HG03378 (cell line): Measurements from ENCODE around the gene SMYD1.

ENCODE experiments used
- ATAC-seq: cut with Tn5 transposase; IDR thresholded peaks from one replicate; pipeline ENCODE4 v1.9.1; 2021; ENCODE audit warnings: mild to moderate bottlenecking, moderate library complexity; ENCODE audit not compliant: unreplicated experiment

Gene SMYD1

DNA sequence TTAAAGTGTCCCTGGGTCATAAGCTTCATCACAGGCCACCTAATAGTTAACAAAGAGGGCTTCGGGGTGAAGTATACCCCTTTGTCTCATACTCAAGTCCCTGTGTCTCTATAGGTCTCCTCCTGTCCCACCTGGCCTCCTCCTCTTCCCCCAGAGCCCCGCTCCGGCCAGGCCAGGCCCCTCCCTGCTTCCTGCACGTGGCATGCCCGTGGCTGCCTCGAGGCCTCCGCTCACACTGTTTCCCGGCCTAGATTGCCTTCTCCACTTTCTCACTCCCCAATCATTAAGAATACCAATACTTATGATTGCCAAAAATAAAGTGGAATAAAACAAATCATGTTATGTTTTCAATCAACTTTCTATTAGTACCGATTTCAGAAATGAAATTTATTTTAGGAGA, 18.8 kb downstream of the SMYD1 start:
- no peak for ATAC-seq

DNA sequence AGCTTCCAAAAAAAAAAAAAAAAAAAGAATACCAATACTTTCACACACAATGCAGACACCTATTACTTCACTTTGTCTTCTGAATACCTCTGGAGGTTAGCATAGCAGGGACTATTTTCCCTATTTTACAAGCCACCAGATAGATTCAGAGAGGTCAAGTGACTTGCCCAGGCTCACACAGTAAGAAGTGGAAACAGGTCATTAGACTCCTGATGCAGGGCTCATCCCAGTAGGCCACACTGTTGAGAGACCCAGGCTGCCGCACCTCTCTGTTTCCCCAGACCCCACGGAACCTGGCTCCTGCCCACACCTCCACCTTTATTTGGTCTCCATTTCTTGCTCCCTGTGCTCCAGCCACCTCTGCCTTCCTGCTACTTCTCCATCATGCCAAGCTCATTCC, 19.4 kb downstream of the SMYD1 start:
- ATAC-seq: no peak

DNA sequence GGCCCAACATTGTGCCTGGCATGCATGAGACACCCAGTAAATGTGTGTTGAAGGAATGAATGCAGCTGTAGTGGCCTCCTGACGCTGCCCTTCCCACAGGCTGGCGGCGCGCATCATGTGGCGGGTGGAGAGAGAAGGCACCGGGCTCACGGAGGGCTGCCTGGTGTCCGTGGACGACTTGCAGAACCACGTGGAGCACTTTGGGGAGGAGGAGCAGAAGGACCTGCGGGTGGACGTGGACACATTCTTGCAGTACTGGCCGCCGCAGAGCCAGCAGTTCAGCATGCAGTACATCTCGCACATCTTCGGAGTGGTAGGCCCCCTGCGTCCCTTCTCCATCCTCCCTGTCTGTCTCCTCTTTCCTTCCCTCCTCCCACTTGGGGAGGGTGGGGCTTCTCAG, 20.1 kb downstream of the SMYD1 start:
- ATAC-seq: no peak

DNA sequence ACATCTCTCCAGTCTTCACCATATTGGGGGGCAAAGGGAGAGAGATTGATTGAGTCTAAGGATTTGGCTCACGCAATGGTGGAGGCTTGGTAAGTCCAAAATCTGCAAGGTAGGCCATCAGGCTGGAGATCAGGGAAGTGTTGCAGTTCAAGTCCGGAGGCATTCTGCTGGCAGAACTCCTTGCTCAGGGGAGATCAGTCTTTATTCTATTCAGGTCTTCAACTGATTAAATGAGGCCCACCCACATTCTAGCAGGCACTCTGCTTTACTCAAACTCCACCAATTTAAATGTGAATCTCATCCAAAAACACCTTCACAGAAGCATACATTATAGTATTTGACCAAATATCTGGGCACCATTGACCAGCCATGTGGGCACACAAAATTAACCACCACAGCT, 21.4 kb downstream of the SMYD1 start:
- no peak for ATAC-seq

DNA sequence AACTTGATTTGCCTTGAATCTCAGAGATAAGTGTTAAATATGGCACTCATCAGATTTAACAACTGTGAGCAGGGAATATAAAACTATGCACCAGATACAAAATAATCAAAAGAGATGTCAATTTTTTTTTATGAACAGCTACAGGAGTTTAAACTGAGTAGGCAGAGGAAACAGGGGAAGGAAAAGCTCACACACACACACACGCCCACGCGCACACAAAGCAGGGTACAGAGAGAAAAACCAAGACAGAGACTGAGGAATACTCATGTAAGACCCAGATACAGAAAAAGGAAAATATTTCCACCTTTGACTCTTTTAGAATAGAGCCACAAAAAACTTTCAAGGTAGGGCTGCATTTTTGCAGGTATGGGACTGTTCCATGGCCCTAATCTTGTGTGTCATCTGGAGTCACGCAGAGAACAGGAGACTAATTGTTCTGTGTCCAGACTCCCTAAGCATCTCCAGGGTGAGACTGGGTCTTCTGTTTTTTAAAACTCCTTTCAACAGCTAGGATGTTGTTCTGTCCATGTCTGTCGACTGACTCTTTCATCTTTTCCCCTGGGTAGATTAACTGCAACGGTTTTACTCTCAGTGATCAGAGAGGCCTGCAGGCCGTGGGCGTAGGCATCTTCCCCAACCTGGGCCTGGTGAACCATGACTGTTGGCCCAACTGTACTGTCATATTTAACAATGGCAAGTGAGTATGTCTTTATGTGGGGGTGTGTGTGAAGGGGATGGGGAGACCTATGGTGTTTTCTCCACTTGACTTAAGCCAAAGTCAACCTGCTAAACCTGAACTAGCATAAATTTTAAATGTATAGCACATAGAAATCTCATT, 23.0 kb downstream of the SMYD1 start:
- no peak for ATAC-seq

DNA sequence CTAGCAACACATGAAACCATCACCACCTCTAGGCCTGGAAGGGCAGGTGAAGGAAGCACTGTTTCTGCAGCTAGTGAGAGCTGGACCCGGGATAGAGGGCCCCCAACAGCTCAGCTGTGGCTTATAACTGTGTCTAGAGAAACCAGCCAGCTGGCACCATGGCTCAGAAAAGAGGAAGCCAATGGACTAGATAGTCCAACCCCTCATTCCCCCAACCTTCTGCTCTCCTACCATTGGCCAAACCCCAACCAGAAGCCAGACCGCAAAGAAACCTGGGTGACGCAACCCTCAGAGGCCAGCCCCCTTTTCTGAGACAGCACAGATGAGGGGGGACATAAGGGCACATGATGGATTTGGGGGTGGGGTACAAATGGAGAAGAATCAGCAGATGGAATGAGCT, 24.3 kb downstream of the SMYD1 start:
- no peak for ATAC-seq

DNA sequence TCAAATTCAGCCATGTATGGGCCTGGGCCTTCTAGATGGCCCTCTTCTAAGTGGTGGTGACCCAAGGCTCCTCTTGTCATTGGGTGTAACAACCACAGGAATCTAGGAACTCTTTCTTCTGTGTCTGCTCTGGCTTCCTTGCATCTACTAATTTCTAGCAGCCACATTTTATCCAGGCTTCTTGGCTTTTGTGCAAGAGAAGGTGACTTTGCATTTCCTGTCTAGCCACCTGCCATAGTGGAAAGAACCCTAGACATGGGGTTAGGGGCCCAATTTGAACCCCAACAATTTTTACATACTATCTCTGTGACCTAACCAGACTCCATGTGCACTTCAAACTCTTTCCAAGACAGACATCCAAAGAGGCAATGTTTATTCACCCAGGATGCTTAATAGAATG, 25.1 kb downstream of the SMYD1 start:
- ATAC-seq: no peak

DNA sequence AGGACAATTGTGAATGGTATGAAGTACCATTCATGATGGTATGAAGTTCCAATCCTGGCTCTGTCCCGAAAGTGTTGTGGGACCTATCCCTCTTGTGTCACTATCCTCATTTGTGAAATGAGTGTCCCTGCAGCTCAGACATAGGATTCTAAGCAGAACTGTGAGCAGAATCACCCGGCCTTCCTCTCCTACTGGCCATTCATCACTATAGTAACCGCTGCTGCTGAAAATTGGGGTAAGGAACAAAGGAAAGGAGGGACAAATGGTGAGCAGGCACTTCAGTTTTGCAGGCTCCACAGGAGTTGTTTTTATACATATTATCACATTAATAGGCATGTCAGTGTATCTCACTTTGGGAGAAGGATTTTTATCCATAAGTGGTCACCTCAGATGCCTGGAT, 27.4 kb downstream of the SMYD1 start:
- no peak for ATAC-seq

DNA sequence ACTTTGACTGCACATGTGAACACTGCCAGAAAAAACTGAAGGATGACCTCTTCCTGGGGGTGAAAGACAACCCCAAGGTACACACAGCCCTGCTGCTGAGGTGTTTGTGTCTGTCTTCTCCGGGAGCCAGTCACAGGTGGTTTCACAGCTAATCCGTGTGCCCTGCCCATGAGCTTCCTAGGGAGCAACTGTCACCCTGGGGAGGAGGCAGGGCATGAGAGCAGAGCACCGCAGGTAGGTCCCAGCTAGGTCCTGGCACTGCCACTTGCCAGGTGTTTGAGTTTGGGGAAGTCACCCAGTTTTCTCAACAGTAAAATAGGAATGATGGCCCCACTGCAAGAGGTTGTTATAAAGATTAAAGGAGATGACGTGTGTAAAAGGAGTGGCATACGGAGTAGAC, 29.1 kb downstream of the SMYD1 start:
- no peak for ATAC-seq

DNA sequence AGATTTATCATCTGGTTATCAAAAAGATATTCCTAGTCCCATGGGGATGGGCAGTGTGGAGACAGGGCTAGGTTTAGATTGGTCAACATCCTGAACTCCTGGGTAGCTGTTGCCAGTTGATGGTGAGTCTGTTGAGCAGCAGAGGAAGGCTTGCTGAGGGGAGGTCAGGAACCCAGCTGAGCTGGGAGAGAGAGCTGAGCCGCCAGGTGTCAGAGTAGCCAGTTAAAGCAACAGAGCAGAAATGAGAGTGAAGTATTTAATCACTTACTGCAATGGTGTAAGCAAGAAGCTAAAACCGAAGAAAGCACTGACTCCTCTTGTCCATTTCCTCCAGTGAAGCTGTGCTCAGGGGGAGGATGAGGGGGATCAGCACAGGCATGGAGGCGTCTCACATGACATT, 29.6 kb downstream of the SMYD1 start:
- ATAC-seq: no peak

DNA sequence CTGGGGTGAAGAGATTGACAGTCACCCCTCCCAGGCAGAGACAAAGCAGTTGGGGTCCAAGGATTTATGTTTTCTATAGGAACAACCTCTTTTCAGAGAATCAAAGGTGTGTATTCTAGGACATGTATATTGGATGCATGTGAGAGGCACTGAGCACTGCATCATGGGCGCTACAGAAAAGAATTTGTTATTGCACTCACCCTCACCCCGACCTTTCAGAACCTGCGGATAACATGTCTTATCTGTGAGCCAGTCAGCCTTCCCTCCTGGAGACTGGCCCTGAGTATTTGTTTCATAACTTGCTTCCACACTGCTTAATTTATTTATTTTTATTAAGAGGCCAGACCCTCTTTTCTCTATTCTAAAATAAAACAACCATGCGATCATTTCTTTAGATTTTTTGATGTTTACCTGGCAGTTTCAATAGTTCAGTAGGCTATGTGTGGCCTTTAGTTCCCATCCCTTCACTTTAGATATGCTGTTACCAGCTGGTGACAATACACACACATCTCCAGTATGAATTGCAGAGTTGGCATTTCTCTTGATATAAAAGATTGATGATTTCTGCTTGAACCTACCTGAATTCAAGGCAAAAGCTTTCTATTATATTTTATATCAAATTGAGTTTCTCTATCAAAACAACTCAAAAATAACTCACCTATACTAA, 30.4 kb downstream of the SMYD1 start:
- ATAC-seq: no peak

DNA sequence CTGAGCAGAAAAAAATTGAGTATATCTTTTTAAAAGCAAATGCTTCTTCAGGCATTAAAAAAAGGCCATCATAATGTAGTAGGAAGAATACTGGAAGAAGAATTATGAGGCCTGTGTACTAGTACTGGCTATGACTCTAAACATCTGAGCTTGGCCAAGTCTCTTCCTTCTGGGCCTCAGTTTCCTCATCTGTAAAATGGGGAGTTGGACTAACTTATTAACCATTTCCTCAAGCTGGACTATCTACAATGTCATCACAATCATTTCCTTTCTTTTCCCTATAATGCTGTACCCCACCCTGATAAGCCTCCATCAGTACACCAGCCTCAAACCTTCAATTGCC, 30.9 kb downstream of the SMYD1 start:
- ATAC-seq: no peak

DNA sequence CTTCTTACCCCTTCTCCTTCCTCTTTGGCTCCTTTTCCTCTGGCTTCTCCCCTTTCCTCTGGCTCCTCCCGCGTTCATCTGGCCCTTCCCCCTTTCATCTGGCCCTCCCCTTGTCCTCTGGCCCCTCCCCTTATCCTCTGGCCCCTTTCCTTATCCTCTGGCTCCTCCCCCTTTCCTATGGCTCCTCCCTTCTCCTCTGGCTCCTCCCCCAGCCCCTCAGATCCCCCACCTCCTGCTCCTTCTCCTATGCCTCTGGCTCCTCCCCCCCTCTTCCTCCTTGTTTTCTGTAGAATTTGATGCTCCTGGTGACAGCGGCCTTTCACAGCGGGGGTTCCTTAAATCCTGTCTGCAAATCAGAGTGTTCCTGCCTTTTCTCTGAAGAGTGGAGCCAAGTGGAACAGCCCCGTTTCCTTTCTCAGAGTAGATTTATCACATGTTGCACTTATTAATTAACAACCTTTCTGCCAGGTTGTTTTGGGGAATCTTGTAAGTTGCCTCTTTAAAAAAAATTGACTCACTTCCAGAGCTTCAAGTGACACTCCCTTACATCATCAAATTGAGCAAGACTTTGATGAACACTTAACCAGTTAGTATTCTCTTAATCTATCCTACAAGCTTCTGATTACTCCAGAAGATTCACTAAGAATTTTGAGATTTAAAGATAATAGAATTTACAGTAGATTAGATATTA, 32.3 kb downstream of the SMYD1 start:
- ATAC-seq: no peak

DNA sequence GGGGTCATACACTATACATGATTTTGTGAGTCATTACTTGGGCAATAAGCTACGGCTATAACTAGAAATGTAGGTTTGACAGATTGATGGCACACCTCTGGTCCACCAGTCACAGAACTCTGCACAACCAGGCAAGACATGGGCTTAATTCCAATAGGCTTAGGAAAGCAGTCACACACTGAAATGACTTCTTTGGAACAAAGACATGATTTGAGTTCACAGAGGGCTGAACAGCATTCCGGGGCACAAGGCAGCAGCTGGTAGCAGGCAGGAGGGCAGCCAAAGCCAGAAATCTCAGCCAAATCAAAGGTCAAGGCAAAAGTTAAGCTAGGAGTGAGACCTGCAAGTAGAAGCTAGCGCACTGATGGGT, 32.8 kb downstream of the SMYD1 start:
- ATAC-seq: no peak

DNA sequence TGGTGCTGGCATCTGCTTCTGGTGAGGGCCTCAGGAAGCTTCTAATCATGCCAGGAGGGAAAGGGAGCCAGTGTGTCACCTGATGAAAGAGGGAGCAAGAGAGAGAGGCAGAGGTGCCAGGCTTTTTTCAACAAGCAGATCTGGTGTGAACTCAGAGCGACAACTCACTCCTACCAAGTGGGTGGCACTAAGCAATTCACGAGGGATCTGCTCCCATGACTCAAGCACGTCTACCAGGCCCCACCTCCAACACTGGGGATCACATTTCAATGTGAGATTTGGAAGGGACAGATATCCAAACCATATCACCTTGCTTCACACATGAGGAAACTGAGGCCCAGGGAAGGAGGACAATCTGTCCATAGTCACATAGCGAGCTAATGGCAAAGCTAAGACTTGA, 41.2 kb downstream of the SMYD1 start:
- no peak for ATAC-seq

DNA sequence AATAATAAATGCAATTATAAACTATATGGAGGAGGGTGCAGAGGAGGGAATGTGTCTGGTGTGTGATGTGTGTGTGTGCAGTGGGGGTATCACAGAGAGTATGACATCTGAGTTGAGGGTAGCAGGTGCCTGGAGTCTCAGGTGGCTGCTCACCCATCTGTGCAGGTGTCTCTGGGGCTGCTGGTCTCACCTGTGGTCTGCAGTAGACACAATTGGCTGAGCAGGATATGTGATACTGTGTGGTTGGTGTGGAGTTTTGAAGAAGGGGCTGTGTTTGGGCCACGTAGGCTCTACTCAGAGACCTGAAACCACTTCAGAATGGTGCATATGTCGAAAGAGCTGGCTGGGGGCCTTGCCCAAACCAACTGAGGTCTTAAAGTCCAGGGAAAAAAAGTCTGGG, 43.2 kb downstream of the SMYD1 start:
- no peak for ATAC-seq

DNA sequence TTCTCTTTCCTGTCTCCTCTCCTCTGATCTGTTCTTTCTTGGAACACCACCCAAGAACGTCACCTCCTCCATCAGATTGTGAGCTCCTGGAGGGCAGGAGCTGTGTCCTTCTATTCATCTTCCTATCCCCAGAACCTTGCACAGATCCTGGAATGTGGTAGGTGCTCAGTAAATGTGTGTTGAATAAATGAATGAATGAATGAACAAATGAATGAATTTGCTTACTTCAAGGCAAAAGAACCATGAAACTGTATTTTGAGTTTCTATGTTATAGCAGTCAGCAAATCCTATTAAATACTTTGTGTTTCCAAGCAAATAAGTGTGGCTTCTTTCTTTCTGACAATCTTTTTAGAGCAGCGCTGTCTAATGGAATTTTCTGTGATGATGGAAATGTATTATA, 45.4 kb downstream of the SMYD1 start:
- ATAC-seq: no peak

DNA sequence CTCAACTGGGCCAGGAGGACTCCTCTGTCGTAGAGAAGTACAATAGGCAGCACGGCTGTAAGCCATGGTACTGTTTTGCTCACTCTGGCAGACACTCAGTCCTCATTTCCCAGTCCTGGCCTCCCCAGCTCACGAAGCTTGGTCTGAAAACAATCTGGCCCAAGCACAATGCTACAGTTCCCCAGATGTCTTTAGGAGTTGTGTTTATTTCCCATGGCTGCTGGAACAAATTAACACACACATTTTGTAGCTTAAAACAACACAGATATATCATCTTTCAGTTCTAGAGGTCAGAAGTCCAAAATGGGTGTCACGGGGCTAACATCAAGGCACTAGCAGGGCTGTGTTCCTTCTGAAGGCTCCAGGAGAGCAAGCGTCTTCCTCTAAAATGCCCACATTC, 47.3 kb downstream of the SMYD1 start:
- no peak for ATAC-seq

DNA sequence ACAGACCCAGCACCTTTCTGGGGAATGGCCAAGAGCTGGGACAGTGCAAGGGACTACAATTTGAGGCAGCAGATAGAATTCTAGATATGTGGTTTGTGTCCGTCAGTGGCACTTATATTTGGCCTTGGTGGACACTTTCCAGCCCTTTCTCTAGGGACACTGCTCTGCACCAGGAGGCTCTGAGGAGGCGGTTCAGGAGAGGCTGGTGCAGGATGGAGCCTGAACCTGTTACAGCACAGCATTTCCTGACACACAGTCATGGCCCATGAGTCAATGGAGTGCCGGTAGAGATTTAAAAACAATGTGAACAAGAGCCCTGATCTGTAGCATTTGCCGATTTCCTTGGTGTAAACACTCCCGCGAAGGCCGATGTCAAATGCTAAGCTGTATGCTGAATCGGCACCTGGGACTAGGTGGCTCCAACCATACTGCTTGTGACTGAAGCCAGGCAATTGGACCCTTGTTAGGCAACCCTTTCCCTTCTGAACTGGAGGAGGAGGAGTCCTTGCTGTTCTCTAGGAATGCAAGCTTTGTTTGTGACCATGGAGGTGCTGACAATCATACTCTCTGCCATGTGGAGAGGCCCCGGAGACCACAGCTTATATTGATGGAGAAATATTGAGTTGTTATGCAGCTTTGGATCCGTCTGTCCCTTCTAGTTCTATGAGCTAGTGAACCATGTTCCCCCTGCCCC, 48.3 kb downstream of the SMYD1 start:
- ATAC-seq: no peak

DNA sequence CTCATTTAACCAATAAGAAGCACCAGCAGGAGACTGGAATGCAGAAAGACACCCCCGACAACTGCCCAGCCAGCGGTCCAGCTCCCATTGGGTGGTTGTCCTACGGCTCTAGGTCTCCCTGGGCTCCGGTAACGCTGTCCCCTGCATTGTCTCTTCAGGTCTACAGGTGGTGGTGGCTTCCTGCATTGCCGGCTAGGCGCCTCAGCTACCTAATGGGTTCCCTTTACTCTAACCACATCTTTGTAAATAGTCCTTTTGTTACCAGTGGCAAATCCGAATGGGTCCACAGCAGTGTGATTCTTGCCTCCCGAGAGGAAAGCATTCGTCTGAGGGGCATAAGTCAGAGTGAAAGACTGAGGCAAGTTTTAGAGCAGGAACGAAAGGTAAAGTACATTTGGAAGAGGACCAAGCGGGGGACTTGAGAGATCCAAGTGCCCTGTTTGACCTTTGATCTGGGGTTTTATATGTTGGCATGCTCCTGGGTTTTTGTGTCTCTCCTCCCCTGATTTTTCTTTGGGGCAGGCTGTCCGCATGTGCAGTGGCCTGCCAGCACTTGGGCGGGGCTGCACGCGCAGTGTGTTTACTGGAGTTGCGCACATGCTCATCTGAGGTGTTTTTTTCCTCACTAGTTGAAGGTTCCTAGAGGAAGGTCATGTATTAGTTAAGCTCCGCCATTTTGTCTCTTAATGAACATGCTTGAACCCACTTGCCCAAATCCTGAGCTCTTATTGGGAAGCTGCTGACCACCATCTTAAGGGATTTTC, 49.2 kb downstream of the SMYD1 start:
- ATAC-seq: no peak

DNA sequence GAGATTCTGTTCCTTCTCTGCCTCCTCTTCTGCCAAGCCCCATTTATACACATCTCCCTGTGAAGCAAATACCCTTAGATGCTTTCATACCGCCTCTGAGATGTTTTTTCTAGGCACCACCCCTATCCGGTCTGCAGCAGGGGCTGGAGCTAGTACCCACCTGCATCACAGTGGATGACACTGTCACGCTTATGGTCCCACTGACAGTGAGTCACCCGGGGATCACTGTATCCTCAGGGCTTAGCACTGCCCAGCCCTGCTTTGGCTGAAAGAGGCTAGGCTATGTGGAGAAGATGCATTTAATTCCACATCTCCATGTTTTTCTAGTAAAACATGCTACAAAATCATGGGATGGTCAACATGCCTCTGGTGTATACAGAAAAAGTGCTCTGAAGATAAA, 50.3 kb downstream of the SMYD1 start:
- no peak for ATAC-seq
